BE2C (cell line): Measurements from ENCODE around the gene MCC.

Experiments
- DNase-seq: peaks from one replicate; pipeline ENCODE4 v3.0.0-alpha.2; 2020
- H3K27me3 ChIP-seq: fragments of 250-450 bp; sonication (Bioruptor Pico); 2 replicates; pipeline ENCODE4 v1.5.1; 2020; ENCODE audit warnings: mild to moderate bottlenecking
- H3K36me3 ChIP-seq: fragments of 250-450 bp; sonication (Bioruptor Pico); 2 replicates; pipeline ENCODE4 v1.5.1; 2020; ENCODE audit warnings: mild to moderate bottlenecking
- H3K4me1 ChIP-seq: fragments of 250-450 bp; sonication (Bioruptor Pico); 2 replicates; pipeline ENCODE4 v1.5.1; 2020
- H3K4me3 ChIP-seq: 2 replicates; pipeline ENCODE4 v1.5.1; 2011; ENCODE audit warnings: low read depth, low read length
- H3K9me3 ChIP-seq: fragments of 250-450 bp; sonication (Bioruptor Pico); 2 replicates; pipeline ENCODE4 v1.5.1; 2020
- TF ChIP-seq, protein P1 (sequence below): IDR thresholded peaks from 2 replicates; pipeline ENCODE4 v1.5.1; 2012; ENCODE audit warnings: mild to moderate bottlenecking, low read depth, low read length

Gene MCC

GRCh38 chr5:113000466-113000865 lies 487.8 kb downstream of the MCC start:
- no peak for DNase-seq
- H3K4me1 ChIP-seq, result no peaks in the 10 kb centered on the region; the same call in 1 of the 2 replicates
- H3K36me3 ChIP-seq, result peaks cover 56% of the 10 kb centered on the region

GRCh38 chr5:112998296-112998695 lies 490.0 kb downstream of the MCC start:
- Histone ChIP-seq H3K9me3 (no peaks in the 10 kb centered on the region), H3K36me3 (peaks cover 45% of the 10 kb centered on the region), H3K4me3 (no peak overlapping the region), H3K4me1 (no peaks in the 10 kb centered on the region; the same call in 1 of the 2 replicates), H3K27me3 (no peaks in the 10 kb centered on the region)
- no peak for DNase-seq
- TF ChIP-seq, protein P1, sequence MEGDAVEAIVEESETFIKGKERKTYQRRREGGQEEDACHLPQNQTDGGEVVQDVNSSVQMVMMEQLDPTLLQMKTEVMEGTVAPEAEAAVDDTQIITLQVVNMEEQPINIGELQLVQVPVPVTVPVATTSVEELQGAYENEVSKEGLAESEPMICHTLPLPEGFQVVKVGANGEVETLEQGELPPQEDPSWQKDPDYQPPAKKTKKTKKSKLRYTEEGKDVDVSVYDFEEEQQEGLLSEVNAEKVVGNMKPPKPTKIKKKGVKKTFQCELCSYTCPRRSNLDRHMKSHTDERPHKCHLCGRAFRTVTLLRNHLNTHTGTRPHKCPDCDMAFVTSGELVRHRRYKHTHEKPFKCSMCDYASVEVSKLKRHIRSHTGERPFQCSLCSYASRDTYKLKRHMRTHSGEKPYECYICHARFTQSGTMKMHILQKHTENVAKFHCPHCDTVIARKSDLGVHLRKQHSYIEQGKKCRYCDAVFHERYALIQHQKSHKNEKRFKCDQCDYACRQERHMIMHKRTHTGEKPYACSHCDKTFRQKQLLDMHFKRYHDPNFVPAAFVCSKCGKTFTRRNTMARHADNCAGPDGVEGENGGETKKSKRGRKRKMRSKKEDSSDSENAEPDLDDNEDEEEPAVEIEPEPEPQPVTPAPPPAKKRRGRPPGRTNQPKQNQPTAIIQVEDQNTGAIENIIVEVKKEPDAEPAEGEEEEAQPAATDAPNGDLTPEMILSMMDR, result no peak

More at GRCh38 chr5:113000466-113000865, 487.8 kb downstream of the MCC start:
- no peaks in the 10 kb centered on the region for H3K9me3 ChIP-seq
- H3K4me3 ChIP-seq, result no peak overlapping the region
- TF ChIP-seq, protein P1, result no peak
- H3K27me3 ChIP-seq, result no peaks in the 10 kb centered on the region

DNA sequence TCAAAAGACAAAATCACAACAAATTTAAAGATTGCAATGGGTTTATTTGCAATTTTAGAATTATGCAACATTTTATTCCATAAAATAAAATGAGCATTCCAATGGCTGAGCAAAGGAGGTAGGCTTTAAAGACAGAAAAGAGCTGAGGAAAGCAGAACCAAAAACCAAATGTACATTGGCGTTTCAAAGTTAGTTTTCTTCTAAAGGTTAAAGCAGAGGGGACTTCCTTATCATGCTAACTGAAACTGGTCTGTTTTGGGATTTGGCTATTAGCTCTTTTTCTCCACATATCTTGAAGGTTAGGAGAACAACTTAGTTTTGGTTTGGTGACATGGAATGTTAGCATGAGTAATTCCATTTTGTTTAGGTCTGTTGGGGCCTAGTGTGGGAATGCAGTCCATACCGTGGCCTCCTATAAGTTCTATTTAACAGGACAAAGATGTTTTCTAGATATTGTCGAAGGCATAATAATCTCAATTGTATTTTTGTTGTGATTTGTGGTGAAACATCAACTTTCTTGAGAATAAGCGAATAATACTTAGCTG lies 491.4 kb downstream of the MCC start:
- Histone ChIP-seq H3K27me3 (no peaks in the 10 kb centered on the region), H3K4me1 (no peaks in the 10 kb centered on the region; the same call in 1 of the 2 replicates), H3K9me3 (no peaks in the 10 kb centered on the region), H3K36me3 (peaks cover 38% of the 10 kb centered on the region), H3K4me3 (no peak overlapping the region)
- TF ChIP-seq, protein P1, result no peak
- no peak for DNase-seq

DNA sequence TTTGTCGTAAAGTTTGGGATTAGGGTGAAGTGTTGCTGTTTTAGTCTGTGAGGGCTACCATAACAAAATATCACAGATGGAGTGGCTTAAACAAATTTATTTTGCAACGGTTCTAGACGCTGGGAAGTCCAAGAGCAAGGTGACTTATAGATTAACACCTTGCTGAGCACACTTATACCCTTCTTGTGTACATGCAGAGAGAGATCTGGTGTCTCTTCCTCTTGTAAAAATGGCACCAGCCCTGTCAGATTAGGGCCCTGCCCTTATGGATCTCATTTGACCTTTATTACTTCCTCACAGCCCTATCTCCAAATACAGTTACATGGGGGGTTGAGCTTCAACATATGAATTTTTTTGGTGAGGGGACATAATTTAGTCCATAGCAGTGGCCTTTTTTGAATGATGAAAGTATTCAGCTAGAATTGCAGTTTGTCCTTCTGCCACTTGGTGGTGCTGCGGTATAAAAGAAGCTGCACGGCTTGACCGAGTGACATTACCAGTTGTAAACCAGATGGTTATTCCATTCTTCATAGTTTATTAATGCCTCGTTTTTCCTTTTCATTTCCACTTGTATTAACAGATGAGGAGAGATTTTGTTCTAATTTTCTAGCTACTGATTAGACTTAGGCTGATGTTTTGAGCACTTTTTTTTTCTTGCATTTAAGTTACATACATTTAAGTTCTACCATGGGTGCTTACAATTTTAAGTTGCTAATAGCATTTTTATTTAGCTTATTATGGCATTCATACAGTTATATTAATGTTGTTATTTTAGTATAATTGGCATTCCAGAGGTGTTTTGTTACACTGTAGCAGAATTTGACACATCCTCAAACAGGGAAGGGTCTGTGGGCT lies 492.3 kb downstream of the MCC start:
- peak; percentile 73 for DNase-seq
- H3K27me3 ChIP-seq, result no peaks in the 10 kb centered on the region
- TF ChIP-seq, protein P1, result peak; percentile 93
- H3K9me3 ChIP-seq, result no peaks in the 10 kb centered on the region
- H3K4me3 ChIP-seq, result no peak overlapping the region
- no peaks in the 10 kb centered on the region; the same call in 1 of the 2 replicates for H3K4me1 ChIP-seq
- peaks cover 28% of the 10 kb centered on the region for H3K36me3 ChIP-seq

- Histone ChIP-seq H3K36me3 (peaks cover 14% of the 10 kb centered on the region), H3K27me3 (no peaks in the 10 kb centered on the region), H3K4me1 (no peaks in the 10 kb centered on the region), H3K9me3 (no peaks in the 10 kb centered on the region), H3K4me3 (no peak overlapping the region)
- no peak for DNase-seq
- TF ChIP-seq, protein P1, result no peak
These were observed 502.0 kb downstream of the MCC start for GRCh38 chr5:112986224-112986623.

- Histone ChIP-seq H3K36me3 (peaks cover 8% of the 10 kb centered on the region; the same call in 1 of the 2 replicates), H3K4me3 (no peak overlapping the region), H3K27me3 (no peaks in the 10 kb centered on the region), H3K4me1 (peaks cover 3% of the 10 kb centered on the region), H3K9me3 (no peaks in the 10 kb centered on the region)
- no peak for DNase-seq
- TF ChIP-seq, protein P1, result no peak
These were observed 504.9 kb downstream of the MCC start for GRCh38 chr5:112983363-112983762.
